Gastroesophageal sphincter (tissue), 4 donors: ENCODE data around the gene COX5B. TPM values are rescaled to one million over a fixed set of nuclear protein-coding genes. Genes with fewer than 3 reads are reported as not detected.
A peak's percentile ranks its signal among the peaks of the same experiment; 100 is the strongest.
"Not testable (repeated sequence)": the region's sequence is repeated elsewhere in the genome, so short reads cannot be mapped to it uniquely, and the experiment has no call there.

Source experiments
- ATAC-seq: fragments of 150-250 bp; one replicate; pipeline ENCODE4 v1.9.1; 2016; ENCODE audit warnings: mild to moderate bottlenecking, moderate library complexity
- H3K27ac ChIP-seq, 4 donors: fragments of 200-600 bp; sonication (generic) in 3 of 4; 1 replicate in 3 of 4; 2 replicates in 1 of 4; pipeline ENCODE4 v1.5.1; 2016 to 2019
- H3K27me3 ChIP-seq: fragments of 200-600 bp; sonication (generic); one replicate; pipeline ENCODE4 v1.5.1; 2019
- H3K36me3 ChIP-seq, 2 donors: fragments of 200-600 bp; sonication (generic); one replicate each; pipeline ENCODE4 v1.5.1; 2019; ENCODE audit warnings: control low read depth in 1 of 2
- H3K4me1 ChIP-seq, 3 donors: fragments of 200-600 bp; sonication (generic); 1 replicate in 2 of 3; 2 replicates in 1 of 3; pipeline ENCODE4 v1.5.1; 2016 to 2019; ENCODE audit warnings: control low read depth in 2 of 3
- H3K4me3 ChIP-seq, 2 donors: fragments of 200-600 bp; sonication (generic); one replicate each; pipeline ENCODE4 v1.5.1; 2019; ENCODE audit warnings: mild to moderate bottlenecking in 1 of 2, moderate library complexity in 1 of 2
- H3K9me3 ChIP-seq, 3 donors: fragments of 200-600 bp; sonication (generic); one replicate each; pipeline ENCODE4 v1.5.1; 2017 to 2019; ENCODE audit warnings: control low read depth in 2 of 3
- CTCF ChIP-seq, 4 experiments: fragments of 200-600 bp in 2 of 4; fragments of 450-650 bp in 2 of 4; sonication (generic) in 1 of 4; IDR thresholded peaks; one replicate each; pipeline ENCODE4 v1.5.1; 2017 to 2019; ENCODE audit warnings: antibody characterized with exemption in 4 of 4, mild to moderate bottlenecking in 2 of 4, moderate library complexity in 2 of 4
- EP300 ChIP-seq: sonication (generic); formaldehyde crosslinking; IDR thresholded peaks from one replicate; pipeline ENCODE4 v1.6.1; 2017; ENCODE audit warnings: antibody characterized with exemption, mild to moderate bottlenecking
- POLR2A ChIP-seq, 2 donors: fragments of 450-650 bp; IDR thresholded peaks; one replicate each; pipeline ENCODE4 v1.6.1; 2017; ENCODE audit warnings: antibody characterized with exemption in 2 of 2, mild to moderate bottlenecking in 2 of 2, moderate library complexity in 1 of 2
- POLR2AphosphoS5 ChIP-seq: sonication (generic); formaldehyde crosslinking; IDR thresholded peaks from one replicate; pipeline ENCODE4 v1.6.1; 2017; ENCODE audit warnings: antibody characterized with exemption
- WGBS, 2 donors: methylation state at CpG; one replicate each; pipeline ENCODE4 v1.1.5; 2018; ENCODE audit warnings: low coverage in 1 of 2; 5-methylcytosine and 5-hydroxymethylcytosine counted together
- total RNA-seq, 4 donors: library from RNA; depleted of rRNA; stranded (reverse); fragments of >200 nt; gene quantifications; one replicate each; pipeline ENCODE4 v1.1.0, GENCODE V29; 2016

The COX5B gene
- 100 to 1,000 TPM; 319 to 462 (median 396) TPM for total RNA-seq

- TF ChIP-seq POLR2A (IDR thresholded peaks at IDR 0.05) (peak; percentile 80 to 85), POLR2AphosphoS5 (peak; percentile 93), CTCF (IDR thresholded peaks at IDR 0.05) (no peak), EP300 (no peak)
- H3K4me1 ChIP-seq = peaks cover 0 to 31% (median 10%) of the 10 kb centered on the region in 3 donors
- H3K27me3 ChIP-seq = no peaks in the 10 kb centered on the region
- peak within 1 kb of the TSS; percentile 82 to 91 for H3K4me3 ChIP-seq
- peak within 1 kb of the TSS; percentile 88 to 97 (median 93) for H3K27ac ChIP-seq
- peaks cover 0 to 40% of the 10 kb centered on the region in 2 donors for H3K36me3 ChIP-seq
- 10% methylated on average over 2 of the region's 63 CpGs; no CpG with 5 or more reads in 1 of the 2 donors for WGBS, 2 donors
- H3K9me3 ChIP-seq = no peaks in the 10 kb centered on the region
- peak; percentile 99 for ATAC-seq
These were observed at the start of gene COX5B for GRCh38 chr2:97645695-97646629. TSS of gene COX5B (plus strand) at chr2:97646062. CDS start at chr2:97646087, 25 bp downstream.

- not testable (repeated sequence) for ATAC-seq, H3K9me3 ChIP-seq, H3K4me3 ChIP-seq, H3K27ac ChIP-seq, H3K27me3 ChIP-seq, H3K36me3 ChIP-seq, H3K4me1 ChIP-seq
- 90 to 100% methylated on average over 1 to 4 of the region's 4 CpGs for WGBS, 2 donors
These were observed 49.7 kb upstream of the COX5B start for GRCh38 chr2:97596180-97596579.

GRCh38 chr2:97601537-97601936 lies 44.3 kb upstream of the COX5B start:
- not testable (repeated sequence) for H3K9me3 ChIP-seq, H3K4me1 ChIP-seq, H3K27me3 ChIP-seq, H3K4me3 ChIP-seq, H3K36me3 ChIP-seq, ATAC-seq, H3K27ac ChIP-seq
- 90% methylated on average over 2 of the region's 10 CpGs; no CpG with 5 or more reads in 1 of the 2 donors for WGBS, 2 donors

GRCh38 chr2:97605109-97605508 lies 40.8 kb upstream of the COX5B start:
- not testable (repeated sequence) for H3K9me3 ChIP-seq, H3K27ac ChIP-seq, H3K4me3 ChIP-seq, H3K36me3 ChIP-seq, H3K27me3 ChIP-seq, H3K4me1 ChIP-seq
- WGBS, 2 donors = no CpG with 5 or more reads among the region's 8 CpGs
- ATAC-seq = peak; percentile 16

GRCh38 chr2:97605524-97606339 lies 40.1 kb upstream of the COX5B start:
- H3K4me1 ChIP-seq, H3K9me3 ChIP-seq, H3K27ac ChIP-seq, H3K36me3 ChIP-seq, H3K4me3 ChIP-seq, H3K27me3 ChIP-seq: not testable (repeated sequence)
- peak; percentile 60 for ATAC-seq
- no CpG with 5 or more reads among the region's 12 CpGs for WGBS, 2 donors

- not testable (repeated sequence) for H3K27me3 ChIP-seq, H3K4me1 ChIP-seq, H3K4me3 ChIP-seq, H3K9me3 ChIP-seq, H3K36me3 ChIP-seq, H3K27ac ChIP-seq, ATAC-seq
- 75 to 85% methylated on average over 2 to 3 of the region's 4 CpGs for WGBS, 2 donors
These were observed 37.1 kb upstream of the COX5B start for GRCh38 chr2:97608745-97609144.

- H3K36me3 ChIP-seq, H3K9me3 ChIP-seq, H3K27me3 ChIP-seq, ATAC-seq, H3K4me3 ChIP-seq, H3K4me1 ChIP-seq, H3K27ac ChIP-seq: not testable (repeated sequence)
- WGBS, 2 donors = no CpG with 5 or more reads among the region's 7 CpGs
These were observed 34.0 kb upstream of the COX5B start for GRCh38 chr2:97611895-97612294.

- H3K36me3 ChIP-seq, H3K4me1 ChIP-seq, H3K4me3 ChIP-seq, H3K27ac ChIP-seq, H3K9me3 ChIP-seq, H3K27me3 ChIP-seq, ATAC-seq: not testable (repeated sequence)
- WGBS, 2 donors = no CpG with 5 or more reads among the region's 8 CpGs
These were observed 30.1 kb upstream of the COX5B start for GRCh38 chr2:97615746-97616145.
